PC-3 (cell line): ENCODE results near the gene NEDD4L.

ENCODE experiments used
- CTCF ChIP-seq: fragments of 300-600 bp; sonication (generic); conservative IDR thresholded peaks from 2 replicates; pipeline ENCODE4 v1.5.1; 2017; ENCODE audit warnings: antibody characterized with exemption, low read depth, mild to moderate bottlenecking, low read length
- EZH2 ChIP-seq: fragments of 300-600 bp; sonication (generic); IDR thresholded peaks from one replicate; pipeline ENCODE4 v1.6.1; 2017; ENCODE audit warnings: antibody characterized with exemption, mild to moderate bottlenecking, low read length; ENCODE audit not compliant: unreplicated experiment

GRCh38 chr18:58097907-58098166 is 53.8 kb downstream of the NEDD4L start:
- TF ChIP-seq CTCF (no peak), EZH2 (no peak)
